ENCODE results near the gene NFKBIZ. TPM values are rescaled to one million over a fixed set of nuclear protein-coding genes. Genes with fewer than 3 reads are reported as not detected.
A peak's percentile ranks its signal among the peaks of the same experiment; 100 is the strongest.

Gene NFKBIZ
- 8.4 TPM for polyA plus RNA-seq (2013, experiment 1 of 2; ENCODE audit: insufficient read length)
- 11.0 TPM for polyA plus RNA-seq (2013, experiment 2 of 2; ENCODE audit: insufficient read length)

GRCh38 chr3:101848754-101849713 is at the start of gene NFKBIZ:
Gene NFKBIZ, plus strand, starts transcription at chr3:101849514. Its CDS starts 115 bp downstream, at chr3:101849629.
- DNase-seq: peak; percentile 95

DNA sequence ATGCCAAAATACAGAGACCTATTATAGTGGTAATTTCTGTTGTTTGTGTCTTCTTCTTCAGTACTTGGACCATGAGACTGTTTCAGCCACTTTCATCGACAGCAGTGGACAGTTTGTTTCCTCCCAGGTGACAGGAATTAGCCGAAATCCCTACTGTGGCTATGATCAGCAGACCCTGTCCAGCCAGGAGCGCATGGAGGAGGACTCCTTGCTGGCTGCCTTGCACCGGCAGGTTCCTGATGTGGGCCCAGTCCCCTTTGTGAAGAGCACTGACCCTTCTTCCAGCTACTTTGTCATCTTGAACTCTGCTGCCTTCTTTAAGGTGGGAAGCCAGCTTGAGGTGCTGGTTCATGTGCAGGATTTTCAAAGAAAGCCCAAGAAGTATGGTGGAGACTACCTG is 48.1 kb upstream of the NFKBIZ start:
- DNase-seq: no peak

GRCh38 chr3:101802179-101802578 is 47.1 kb upstream of the NFKBIZ start:
- no peak for DNase-seq

GRCh38 chr3:101803173-101803782 is 46.0 kb upstream of the NFKBIZ start:
- DNase-seq: peak; percentile 70

- no peak for DNase-seq
Observed at GRCh38 chr3:101803939-101804338, 45.4 kb upstream of the NFKBIZ start.

- peak; percentile 11 for DNase-seq
Observed at GRCh38 chr3:101806491-101806890, 42.8 kb upstream of the NFKBIZ start.

- no peak for DNase-seq
Observed at GRCh38 chr3:101807888-101808287, 41.4 kb upstream of the NFKBIZ start.

GRCh38 chr3:101809178-101810021 is 39.9 kb upstream of the NFKBIZ start:
- DNase-seq: peak; percentile 46

GRCh38 chr3:101810022-101810418 is 39.3 kb upstream of the NFKBIZ start:
- DNase-seq: no peak

- DNase-seq: no peak
Observed at GRCh38 chr3:101811875-101812274, 37.4 kb upstream of the NFKBIZ start.

DNA sequence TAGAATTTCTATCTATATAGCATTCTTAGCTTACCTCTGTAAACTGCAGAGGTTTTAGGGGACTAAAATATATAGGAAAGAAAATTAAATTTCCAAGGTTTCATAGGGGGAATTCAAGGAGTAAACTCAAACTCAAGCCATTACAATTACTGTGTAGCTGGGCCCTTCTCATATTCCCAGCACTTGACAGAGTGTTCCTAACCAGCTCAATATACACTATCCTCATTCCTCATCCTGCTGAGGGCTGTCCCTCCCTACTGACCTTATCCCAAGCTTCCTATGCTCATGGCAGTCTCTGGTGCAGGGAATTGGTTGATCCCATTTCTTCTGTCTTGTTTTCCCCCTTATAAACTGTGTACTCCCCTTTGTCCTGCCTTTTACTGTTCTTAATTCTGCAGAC is 36.4 kb upstream of the NFKBIZ start:
- no peak for DNase-seq

GRCh38 chr3:101813817-101814440 is 35.4 kb upstream of the NFKBIZ start:
- DNase-seq: peak; percentile 42

GRCh38 chr3:101814835-101815234 is 34.5 kb upstream of the NFKBIZ start:
- DNase-seq: no peak

DNA sequence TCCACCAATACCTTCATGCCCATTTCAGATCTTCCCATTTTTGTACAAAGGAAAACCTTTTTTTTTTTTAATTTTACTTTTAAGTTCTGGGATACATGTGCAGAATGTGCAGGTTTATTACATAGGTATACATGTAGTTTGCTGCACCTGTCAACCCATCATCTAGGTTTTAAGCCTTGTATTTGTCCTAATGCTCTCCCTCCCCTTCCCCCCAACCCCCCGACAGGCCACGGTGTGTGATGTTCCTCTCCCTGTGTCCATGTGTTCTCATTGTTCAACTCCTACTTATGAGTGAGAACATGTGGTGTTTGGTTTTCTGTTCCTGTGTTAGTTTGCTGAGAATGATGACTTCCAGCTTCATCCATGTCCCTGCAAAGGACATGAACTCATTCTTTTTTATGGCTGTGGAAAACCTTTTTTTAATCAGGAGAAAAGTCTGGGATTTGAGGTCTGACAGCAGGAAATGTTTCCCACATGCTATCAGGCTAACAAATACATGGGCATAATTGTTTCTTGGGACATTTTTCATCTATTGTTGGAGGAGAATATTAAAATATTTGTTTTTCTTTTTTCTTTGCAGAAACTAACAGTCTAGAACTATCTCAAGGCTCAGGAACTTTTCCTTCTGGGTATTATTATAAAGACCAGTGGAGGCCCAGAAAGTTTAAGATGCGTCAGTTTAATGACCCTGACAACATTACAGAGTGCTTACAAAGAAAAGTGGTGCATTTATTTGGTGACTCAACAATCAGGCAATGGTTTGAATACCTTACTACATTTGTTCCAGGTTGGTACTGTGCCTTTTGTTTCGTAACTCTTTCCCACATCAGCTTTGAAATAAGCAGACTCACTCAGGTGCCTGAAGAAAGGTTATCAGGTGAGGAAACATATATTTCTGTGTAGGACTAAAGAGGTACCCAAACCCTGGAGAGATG is 32.8 kb upstream of the NFKBIZ start:
- no peak for DNase-seq

GRCh38 chr3:101817992-101818391 is 31.3 kb upstream of the NFKBIZ start:
- no peak for DNase-seq

- no peak for DNase-seq
Observed at GRCh38 chr3:101819649-101820206, 29.6 kb upstream of the NFKBIZ start.

- DNase-seq: no peak
Observed at GRCh38 chr3:101821503-101821902, 27.8 kb upstream of the NFKBIZ start.

DNA sequence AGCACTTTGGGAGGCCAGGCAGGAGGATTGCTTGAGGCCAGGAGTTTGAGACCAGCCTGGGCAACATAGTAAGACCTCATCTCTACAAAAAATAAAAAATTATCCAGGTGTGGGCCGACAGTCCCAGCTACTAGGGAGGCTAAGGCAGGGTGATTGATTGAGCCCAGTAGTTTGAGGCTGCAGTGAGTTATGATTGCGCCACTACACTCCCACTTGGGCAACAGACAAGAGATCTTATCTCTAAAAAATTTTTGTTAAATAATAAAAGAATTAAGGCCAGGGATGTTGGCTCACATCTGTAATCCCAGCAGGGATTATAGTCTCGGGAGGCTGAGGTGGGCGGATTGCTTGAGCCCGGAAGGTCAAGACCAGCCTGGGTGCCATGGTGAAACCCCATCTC is 25.8 kb upstream of the NFKBIZ start:
- no peak for DNase-seq

DNA sequence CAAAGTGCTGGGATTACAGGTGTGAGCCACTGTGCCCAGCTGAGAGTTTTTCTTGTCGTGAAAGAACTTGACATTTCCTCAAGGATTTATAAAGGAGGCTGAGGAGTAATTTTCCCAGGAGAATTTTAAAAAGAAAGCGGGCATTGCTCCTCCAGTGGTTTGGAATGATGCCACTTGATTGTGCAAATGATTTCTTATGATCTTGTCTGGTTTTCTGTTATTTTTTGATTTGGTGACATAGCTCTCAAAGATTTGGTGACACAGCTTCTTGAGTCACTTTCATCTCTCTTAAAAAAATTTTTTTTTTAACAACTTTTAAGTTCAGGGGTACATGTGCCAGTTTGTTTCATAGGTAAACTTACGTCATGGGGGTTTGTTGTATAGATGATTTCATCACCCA is 24.6 kb upstream of the NFKBIZ start:
- peak; percentile 52 for DNase-seq

DNA sequence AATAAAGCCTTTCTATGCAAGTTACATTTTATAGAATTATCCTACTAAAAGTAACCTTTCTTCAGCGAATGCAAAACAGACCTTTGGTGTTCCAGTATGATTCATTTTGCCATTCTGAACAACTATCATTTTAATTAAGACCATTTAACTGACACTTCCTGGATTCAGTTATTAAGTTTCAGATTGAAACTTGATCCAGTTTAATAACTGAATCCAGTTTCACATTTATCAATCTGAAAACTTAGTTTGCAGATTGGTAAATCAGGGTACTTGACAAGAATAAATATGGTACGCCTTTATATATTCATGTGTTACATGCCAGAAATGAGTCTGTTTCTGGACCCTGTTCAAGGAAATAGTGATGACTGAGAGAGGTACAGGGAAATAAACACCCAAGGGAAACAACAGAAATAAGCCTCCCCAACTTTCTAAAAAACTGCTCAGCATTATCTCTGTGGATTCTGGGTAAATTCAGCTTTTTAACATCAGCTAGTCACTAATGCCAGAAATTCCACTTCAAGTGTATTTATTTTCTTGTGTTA is 23.3 kb upstream of the NFKBIZ start:
- DNase-seq: no peak
